Measurements from ENCODE around the gene FRY.

The FRY gene

GRCh38 chr13:32016631-32017030, 14.9 kb upstream of the FRY start:
- no peak for TF ChIP-seq CTCF (IDR thresholded peaks at IDR 0.05; ENCODE audit: insufficient read depth, low read depth, low read length, missing control alignments)
- no peak overlapping the region for H3K4me3 ChIP-seq (ENCODE audit: low read length)
- no peak for DNase-seq (ENCODE audit: low read depth)

GRCh38 chr13:32017474-32017873, 14.1 kb upstream of the FRY start:
- no peak overlapping the region for H3K4me3 ChIP-seq (ENCODE audit: low read length)
- DNase-seq (ENCODE audit: low read depth) = no peak
- no peak for TF ChIP-seq CTCF (IDR thresholded peaks at IDR 0.05; ENCODE audit: insufficient read depth, low read depth, low read length, missing control alignments)

- TF ChIP-seq CTCF (IDR thresholded peaks at IDR 0.05; ENCODE audit: insufficient read depth, low read depth, low read length, missing control alignments) = peak; percentile 66
- H3K4me3 ChIP-seq (ENCODE audit: low read length) = no peak overlapping the region
- peak; percentile 55 for DNase-seq (ENCODE audit: low read depth)
These were observed 11.9 kb upstream of the FRY start for GRCh38 chr13:32019612-32020233.

DNA sequence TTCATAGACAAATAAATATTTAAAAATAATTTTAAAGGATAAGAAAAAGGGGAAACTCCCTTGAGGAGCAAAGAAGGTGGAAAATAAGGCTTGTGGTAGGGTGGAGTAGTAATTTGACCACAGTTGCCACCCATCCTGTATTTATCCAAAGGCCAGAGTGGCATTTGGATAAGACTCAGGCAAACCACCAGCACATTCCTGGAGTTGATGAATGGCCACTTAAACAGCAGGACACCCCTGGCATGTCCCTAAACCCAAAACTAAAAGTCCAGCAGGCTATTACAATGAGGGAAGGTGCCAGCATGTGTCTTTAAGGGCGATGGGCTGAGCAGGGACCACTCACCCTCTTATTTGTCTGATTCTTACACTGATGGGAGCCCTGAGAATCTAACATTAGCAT, 9.8 kb upstream of the FRY start:
- no peak for DNase-seq (ENCODE audit: low read depth)
- H3K4me3 ChIP-seq (ENCODE audit: low read length) = no peak overlapping the region
- no peak for TF ChIP-seq CTCF (IDR thresholded peaks at IDR 0.05; ENCODE audit: insufficient read depth, low read depth, low read length, missing control alignments)

- TF ChIP-seq CTCF (IDR thresholded peaks at IDR 0.05; ENCODE audit: insufficient read depth, low read depth, low read length, missing control alignments) = no peak
- no peak overlapping the region for H3K4me3 ChIP-seq (ENCODE audit: low read length)
- DNase-seq (ENCODE audit: low read depth) = no peak
These were observed 9.3 kb upstream of the FRY start for GRCh38 chr13:32022311-32022710.

DNA sequence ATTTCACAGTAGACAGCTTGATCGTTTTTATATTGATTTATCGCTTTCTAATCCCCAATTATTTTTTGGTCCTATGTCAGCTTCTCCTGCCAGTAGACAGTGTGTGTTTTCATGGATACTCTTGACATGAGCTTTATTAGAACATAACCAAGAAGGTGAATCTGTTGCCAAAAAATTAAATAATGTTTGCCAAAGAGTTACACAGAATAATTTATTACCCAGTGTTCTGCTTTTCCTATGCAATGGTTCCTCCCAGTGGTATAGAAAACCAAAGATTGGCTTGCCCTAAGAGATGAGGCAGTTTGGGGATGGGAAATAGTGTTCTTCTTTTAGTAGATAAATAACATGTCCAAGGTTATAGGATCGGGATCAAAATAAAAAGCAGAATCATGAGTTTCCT, 8.5 kb upstream of the FRY start:
- DNase-seq (ENCODE audit: low read depth) = no peak
- TF ChIP-seq CTCF (IDR thresholded peaks at IDR 0.05; ENCODE audit: insufficient read depth, low read depth, low read length, missing control alignments) = no peak
- no peak overlapping the region for H3K4me3 ChIP-seq (ENCODE audit: low read length)

DNA sequence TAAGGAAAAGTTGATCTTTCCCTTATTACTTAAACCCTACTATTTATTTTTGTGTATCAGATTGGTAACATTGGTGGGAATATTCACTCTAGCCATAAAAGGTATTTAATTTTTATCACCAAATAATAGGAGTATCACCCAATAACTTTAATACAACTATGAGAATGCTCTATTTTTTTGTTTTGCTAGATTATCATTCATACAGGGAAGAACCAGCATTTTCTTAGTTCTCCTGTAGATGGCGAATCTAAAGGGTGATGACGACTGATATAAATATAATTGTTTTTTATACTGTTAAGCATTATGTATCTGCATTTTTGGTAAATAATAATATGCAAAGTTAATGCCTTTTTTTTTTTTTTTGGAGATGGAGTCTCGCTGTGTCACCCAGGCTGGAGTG, 7.9 kb upstream of the FRY start:
- peak; percentile 20 for TF ChIP-seq CTCF (IDR thresholded peaks at IDR 0.05; ENCODE audit: insufficient read depth, low read depth, low read length, missing control alignments)
- no peak overlapping the region for H3K4me3 ChIP-seq (ENCODE audit: low read length)
- no peak for DNase-seq (ENCODE audit: low read depth)

All from epithelial cell of esophagus (primary cell).